Gastrocnemius medialis (tissue), 4 donors: ENCODE data around the gene AFAP1L1.

Experiments
- CTCF ChIP-seq, 5 experiments: fragments of 450-650 bp in 3 of 5; fragments of 200-600 bp in 2 of 5; sonication (generic) in 2 of 5; IDR thresholded peaks in 4 of 5; conservative IDR thresholded peaks in 1 of 5; 1 replicate in 4 of 5; 2 replicates in 1 of 5; pipeline ENCODE4 v1.5.1; 2016 to 2019; ENCODE audit warnings: antibody characterized with exemption in 5 of 5, mild to moderate bottlenecking in 3 of 5, moderate library complexity in 3 of 5
- POLR2A ChIP-seq, 2 donors: fragments of 450-650 bp; IDR thresholded peaks; one replicate each; pipeline ENCODE4 v1.6.1; 2017; ENCODE audit warnings: antibody characterized with exemption in 2 of 2, mild to moderate bottlenecking in 2 of 2, moderate library complexity in 2 of 2

DNA sequence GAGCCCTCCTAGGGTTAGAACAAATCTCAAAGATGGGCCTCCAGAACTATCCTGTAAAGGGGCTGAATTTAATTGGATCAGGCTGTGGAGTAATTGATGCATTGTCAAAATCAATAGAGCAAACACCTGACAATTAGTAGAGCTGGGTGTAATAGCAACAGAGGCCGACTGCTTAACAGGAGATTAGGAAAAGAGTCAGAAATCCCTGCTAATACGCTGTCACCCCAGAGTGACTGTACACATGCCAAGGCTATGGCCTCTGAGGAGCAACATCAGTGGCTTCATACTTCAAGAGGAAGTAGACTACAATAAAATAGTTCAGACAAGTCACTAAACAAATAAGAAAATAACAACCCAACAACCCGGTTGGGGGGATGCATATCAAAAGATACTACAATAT lies 55.0 kb downstream of the AFAP1L1 start:
- no peak for TF ChIP-seq CTCF (IDR thresholded peaks at IDR 0.05 in 4 of 5, conservative IDR thresholded peaks at IDR 0.05 in 1 of 5)
- no peak for TF ChIP-seq POLR2A (IDR thresholded peaks at IDR 0.05)
